T-cell (primary cell): ENCODE results near the gene LDLRAD2. TPM values are rescaled to one million over a fixed set of nuclear protein-coding genes. Genes with fewer than 3 reads are reported as not detected.
A peak's percentile ranks its signal among the peaks of the same experiment; 100 is the strongest.

ENCODE experiments used
- ATAC-seq, 4 experiments: fragments of 200-7000 bp in 3 of 4; fragments of 150-1000 bp in 1 of 4; cut with Tn5 transposase; replicated peaks in 1 of 4; 1 replicate in 3 of 4; 2 replicates in 1 of 4; pipeline ENCODE4 v1.10.0; 2021; ENCODE audit warnings: moderate library complexity in 3 of 4, mild to moderate bottlenecking in 2 of 4, moderate number of reproducible peaks in 1 of 4
- CTCF ChIA-PET, 2 donors: fragments of 300-600 bp; sonication (Branson Sonifier 250); formaldehyde crosslinking; loops; one replicate each; lab custom pipeline; 2022; ENCODE audit warnings: antibody characterized with exemption in 2 of 2; lab: Charles Lee
- POLR2A ChIA-PET, 2 donors: fragments of 300-600 bp; sonication (Branson Sonifier 250); formaldehyde crosslinking; loops; one replicate each; lab custom pipeline; 2022; ENCODE audit warnings: antibody characterized with exemption in 2 of 2; lab: Charles Lee
- DNase-seq, 35 experiments: peaks; one replicate each; pipeline versions ENCODE4 v3.0.0 to v3.0.0-alpha.2; 2013 to 2023
- H3K27ac ChIP-seq: one replicate; pipeline ENCODE4 v1.5.1; 2013; ENCODE audit warnings: low read length
- H3K27me3 ChIP-seq, 2 experiments: replicated peaks in 1 of 2; 1 replicate in 1 of 2; 2 replicates in 1 of 2; pipeline versions ENCODE4 v1.6.1 to v1.7.0; 2013; ENCODE audit warnings: low read length in 1 of 2, mixed read lengths in 1 of 2; ENCODE audit not compliant: control insufficient read depth in 2 of 2, insufficient read depth in 2 of 2; ENCODE audit errors: extremely low read depth in 1 of 2
- H3K36me3 ChIP-seq, 2 donors: 1 replicate in 1 of 2; 2 replicates in 1 of 2; pipeline versions ENCODE4 v1.6.1 to v1.7.0; 2013; ENCODE audit warnings: low read length in 1 of 2; ENCODE audit not compliant: control insufficient read depth in 2 of 2, insufficient read depth in 1 of 2; ENCODE audit errors: extremely low read depth in 1 of 2
- H3K4me1 ChIP-seq, 2 experiments: 1 replicate in 1 of 2; 2 replicates in 1 of 2; pipeline versions ENCODE4 v1.6.1 to v1.7.0; 2013; ENCODE audit warnings: low read length in 2 of 2, mixed read lengths in 1 of 2; ENCODE audit not compliant: insufficient read depth in 2 of 2, control insufficient read depth in 1 of 2; ENCODE audit errors: extremely low read depth in 1 of 2
- H3K4me3 ChIP-seq, 2 donors: 1 replicate in 1 of 2; 2 replicates in 1 of 2; pipeline versions ENCODE4 v1.5.1 to v1.7.0; 2013; ENCODE audit warnings: mild to moderate bottlenecking in 2 of 2, low read length in 1 of 2, moderate library complexity in 1 of 2; ENCODE audit not compliant: control insufficient read depth in 1 of 2; ENCODE audit errors: extremely low read depth in 1 of 2
- H3K9me3 ChIP-seq: 2 replicates; pipeline ENCODE4 v1.7.0; 2013
- H3K27ac Mint-ChIP-seq, 2 donors: one replicate each; pipeline ENCODE4 v1.8.0; 2020 to 2021; ENCODE audit warnings: mild to moderate bottlenecking in 2 of 2, mixed read lengths in 2 of 2
- H3K27me3 Mint-ChIP-seq, 2 donors: one replicate each; pipeline ENCODE4 v1.8.0; 2021 to 2022; ENCODE audit warnings: mixed read lengths in 2 of 2
- H3K36me3 Mint-ChIP-seq: one replicate; pipeline ENCODE4 v1.8.0; 2021; ENCODE audit warnings: mixed read lengths
- H3K4me1 Mint-ChIP-seq, 3 donors: one replicate each; pipeline ENCODE4 v1.8.0; 2020 to 2022; ENCODE audit warnings: mixed read lengths in 3 of 3, mild to moderate bottlenecking in 1 of 3
- H3K4me3 Mint-ChIP-seq, 3 donors: one replicate each; pipeline ENCODE4 v1.8.0; 2020 to 2022; ENCODE audit warnings: mild to moderate bottlenecking in 3 of 3, mixed read lengths in 3 of 3, moderate library complexity in 3 of 3
- H3K9me3 Mint-ChIP-seq, 3 donors: one replicate each; pipeline ENCODE4 v1.8.0; 2020 to 2022; ENCODE audit warnings: mixed read lengths in 3 of 3
- WGBS: methylation state at CpG from one replicate; pipeline ENCODE4 v1.1.5; 2013; ENCODE audit warnings: missing lambda C conversion rate; ENCODE audit not compliant: insufficient coverage; 5-methylcytosine and 5-hydroxymethylcytosine counted together
- total RNA-seq, 35 experiments: library from RNA in 6 of 35; stranded (reverse) in 6 of 35; fragments of 120-200 nt in 1 of 35; gene quantifications; one replicate each; pipeline versions ENCODE4 v1.2.1 to v1.2.4 and lab custom pipeline; 2013 to 2026

Gene LDLRAD2
- total RNA-seq, 5 donors from 2014 or later (not counting 1 experiment from before 2014, with no cell fraction given) = 0.07 to 0.13 TPM; not detected in 3

- H3K36me3 ChIP-seq = no peaks in the 10 kb centered on the region
- DNase-seq = no peak
- no peak overlapping the region for H3K4me3 ChIP-seq
- 92% methylated on average over 45 of the region's 47 CpGs for WGBS
- H3K9me3 Mint-ChIP-seq = no peaks in the 10 kb centered on the region
- no peak overlapping the region for H3K27ac ChIP-seq
- no peaks in the 10 kb centered on the region for H3K27me3 Mint-ChIP-seq
- no peak overlapping the region for H3K4me3 Mint-ChIP-seq
- H3K27ac Mint-ChIP-seq = no peak overlapping the region
- H3K36me3 Mint-ChIP-seq = no peaks in the 10 kb centered on the region
- H3K4me1 Mint-ChIP-seq = peaks cover 0 to 2% (median 2%) of the 10 kb centered on the region in 3 donors
- ATAC-seq = no peak
- ChIA-PET CTCF (no interaction called here), POLR2A (no interaction called here)
- H3K27me3 ChIP-seq = peaks cover 0 to 2% of the 10 kb centered on the region in 2 experiments
- H3K4me1 ChIP-seq = peaks cover 0 to 3% of the 10 kb centered on the region in 2 experiments
- H3K9me3 ChIP-seq = no peaks in the 10 kb centered on the region
These were observed 35.4 kb downstream of the LDLRAD2 start for GRCh38 chr1:21847223-21848205.

DNA sequence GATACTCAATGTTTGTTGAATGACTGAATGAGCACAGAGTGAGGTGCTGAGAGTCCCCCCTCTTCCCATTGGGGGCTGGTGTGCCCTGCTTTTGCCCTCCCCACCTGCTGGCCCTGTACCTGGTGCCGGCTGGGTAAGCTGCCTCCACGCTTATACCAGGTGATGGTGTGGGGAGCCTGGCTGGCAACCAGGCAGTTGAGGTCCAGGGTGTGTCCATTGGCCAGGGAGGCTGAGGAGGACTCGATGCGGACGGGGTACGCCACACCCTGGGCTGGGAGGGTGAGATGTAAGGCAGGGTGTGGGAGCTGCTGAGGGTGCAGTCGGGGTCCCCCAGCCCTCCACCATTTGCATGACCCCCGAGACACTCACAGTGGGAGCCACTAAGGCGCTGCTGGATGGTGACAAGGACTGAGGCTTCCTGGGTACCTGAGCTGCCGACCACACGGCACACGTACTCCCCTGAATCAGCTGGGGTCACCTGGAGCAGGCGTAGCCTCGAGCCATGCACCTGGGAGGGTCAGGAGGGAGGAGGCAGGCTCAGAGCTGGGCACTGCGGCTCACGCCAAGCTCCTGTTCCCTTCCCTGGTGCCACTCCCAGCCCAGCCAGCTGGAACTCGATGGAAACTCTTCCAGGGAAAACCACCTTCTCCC, 36.6 kb downstream of the LDLRAD2 start:
- CTCF ChIA-PET = no interaction called here
- no peaks in the 10 kb centered on the region for H3K27me3 ChIP-seq
- DNase-seq (no peak), ATAC-seq (no peak)
- H3K4me1 ChIP-seq = peaks cover 0 to 4% of the 10 kb centered on the region in 2 experiments
- WGBS = 89% methylated on average over 10 of the region's 17 CpGs
- no peak overlapping the region for H3K4me3 ChIP-seq
- Mint-ChIP-seq H3K9me3 (no peaks in the 10 kb centered on the region), H3K4me3 (no peak overlapping the region), H3K27ac (no peak overlapping the region), H3K36me3 (no peaks in the 10 kb centered on the region), H3K27me3 (no peaks in the 10 kb centered on the region), H3K4me1 (peaks cover 0 to 5% (median 2%) of the 10 kb centered on the region in 3 donors)
- H3K9me3 ChIP-seq = no peaks in the 10 kb centered on the region
- H3K27ac ChIP-seq = no peak overlapping the region
- POLR2A ChIA-PET = no interaction called here
- H3K36me3 ChIP-seq = no peaks in the 10 kb centered on the region

GRCh38 chr1:21849909-21850576, 38.0 kb downstream of the LDLRAD2 start:
- POLR2A ChIA-PET = no interaction called here
- no peaks in the 10 kb centered on the region for H3K9me3 ChIP-seq
- Mint-ChIP-seq H3K27ac (no peak overlapping the region), H3K27me3 (no peaks in the 10 kb centered on the region), H3K4me1 (peaks cover 0 to 5% (median 2%) of the 10 kb centered on the region in 3 donors), H3K36me3 (no peaks in the 10 kb centered on the region), H3K4me3 (no peak overlapping the region), H3K9me3 (no peaks in the 10 kb centered on the region)
- H3K4me1 ChIP-seq = peaks cover 0 to 4% of the 10 kb centered on the region in 2 experiments
- H3K27me3 ChIP-seq = no peaks in the 10 kb centered on the region
- H3K4me3 ChIP-seq = no peak overlapping the region
- 90% methylated on average over 30 of the region's 30 CpGs for WGBS
- no peaks in the 10 kb centered on the region for H3K36me3 ChIP-seq
- CTCF ChIA-PET = no interaction called here
- DNase-seq (no peak), ATAC-seq (no peak)
- no peak overlapping the region for H3K27ac ChIP-seq

DNA sequence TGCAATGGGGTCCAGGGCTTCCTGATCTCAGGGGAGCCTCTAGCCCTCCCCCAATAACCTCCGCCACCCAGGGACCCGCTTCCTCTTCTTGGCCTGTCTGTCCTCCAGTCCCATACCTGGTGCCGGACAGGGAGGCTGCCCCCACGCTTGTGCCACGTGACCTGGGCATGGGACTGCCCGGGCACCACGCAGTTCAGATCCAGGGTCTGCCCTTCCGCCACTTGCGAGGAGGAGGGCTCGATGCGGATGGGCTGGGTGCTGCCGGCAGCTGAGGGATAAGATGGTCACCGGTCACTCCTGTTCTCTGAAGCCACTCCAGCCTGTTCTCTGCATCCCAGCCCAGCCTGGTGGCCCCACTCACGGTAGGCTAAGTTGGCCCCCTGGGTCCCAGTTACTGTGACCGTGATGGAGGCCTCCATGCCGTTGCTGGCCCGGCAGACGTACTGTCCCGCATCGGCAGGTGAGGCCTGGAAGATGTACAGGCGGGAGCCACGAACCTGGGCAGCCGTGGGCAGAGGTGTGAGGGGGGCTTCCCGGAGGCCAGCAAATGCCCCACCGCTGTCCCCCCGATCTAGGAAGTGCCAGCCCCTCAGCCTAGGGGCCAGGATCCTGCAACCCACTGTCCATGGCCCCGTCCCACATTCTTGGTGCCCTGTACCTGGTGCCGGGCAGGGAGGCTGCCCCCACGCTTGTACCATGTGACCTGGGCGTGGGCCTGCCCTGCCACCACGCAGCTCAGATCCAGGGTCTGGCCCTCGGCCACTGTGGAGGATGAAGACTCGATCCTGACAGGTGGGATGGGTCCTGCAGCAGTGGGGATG, 39.6 kb downstream of the LDLRAD2 start:
- no peak for ATAC-seq
- H3K27ac Mint-ChIP-seq = no peak overlapping the region
- H3K9me3 ChIP-seq = no peaks in the 10 kb centered on the region
- POLR2A ChIA-PET = no interaction called here
- no peak for DNase-seq
- no peaks in the 10 kb centered on the region for H3K27me3 Mint-ChIP-seq
- H3K36me3 ChIP-seq = no peaks in the 10 kb centered on the region
- peaks cover 0 to 5% (median 2%) of the 10 kb centered on the region in 3 donors for H3K4me1 Mint-ChIP-seq
- no peak overlapping the region for H3K4me3 ChIP-seq
- H3K27me3 ChIP-seq = no peaks in the 10 kb centered on the region
- peaks cover 0 to 4% of the 10 kb centered on the region in 2 experiments for H3K4me1 ChIP-seq
- no peak overlapping the region for H3K27ac ChIP-seq
- no peaks in the 10 kb centered on the region for H3K36me3 Mint-ChIP-seq
- CTCF ChIA-PET = no interaction called here
- WGBS = 92% methylated on average over 32 of the region's 33 CpGs
- H3K4me3 Mint-ChIP-seq = no peak overlapping the region
- H3K9me3 Mint-ChIP-seq = no peaks in the 10 kb centered on the region

- Histone ChIP-seq H3K27me3 (no peaks in the 10 kb centered on the region), H3K36me3 (peaks cover 0 to 2% of the 10 kb centered on the region in 2 donors), H3K9me3 (no peaks in the 10 kb centered on the region), H3K4me1 (peaks cover 0 to 4% of the 10 kb centered on the region in 2 experiments), H3K27ac (no peak overlapping the region), H3K4me3 (no peak overlapping the region)
- no peaks in the 10 kb centered on the region for H3K27me3 Mint-ChIP-seq
- no peak overlapping the region for H3K27ac Mint-ChIP-seq
- 71% methylated on average over 14 of the region's 29 CpGs for WGBS
- ATAC-seq (peak in 1 of 4 experiments; percentile 26), DNase-seq (no peak)
- no peaks in the 10 kb centered on the region for H3K36me3 Mint-ChIP-seq
- H3K9me3 Mint-ChIP-seq = no peaks in the 10 kb centered on the region
- POLR2A ChIA-PET = no interaction called here
- peaks cover 0 to 5% (median 2%) of the 10 kb centered on the region in 3 donors for H3K4me1 Mint-ChIP-seq
- no peak overlapping the region for H3K4me3 Mint-ChIP-seq
- CTCF ChIA-PET = no interaction called here
These were observed 40.4 kb downstream of the LDLRAD2 start for GRCh38 chr1:21852282-21853130.
